Sigmoid colon (tissue), 4 donors: ENCODE data around the gene EARS2.

Experiments used
- EP300 ChIP-seq, 4 donors: sonication (generic); formaldehyde crosslinking; IDR thresholded peaks; one replicate each; pipeline ENCODE4 v1.6.1; 2017; ENCODE audit warnings: antibody characterized with exemption in 4 of 4
- POLR2A ChIP-seq, 2 donors: fragments of 450-650 bp; IDR thresholded peaks; one replicate each; pipeline ENCODE4 v1.6.1; 2016; ENCODE audit warnings: antibody characterized with exemption in 2 of 2, mild to moderate bottlenecking in 2 of 2, moderate library complexity in 2 of 2
- POLR2AphosphoS5 ChIP-seq, 4 donors: sonication (generic); formaldehyde crosslinking; IDR thresholded peaks; one replicate each; pipeline ENCODE4 v1.6.1; 2017; ENCODE audit warnings: antibody characterized with exemption in 4 of 4
- TF ChIP-seq, protein P1 (sequence below), 4 experiments: fragments of 450-650 bp in 3 of 4; fragments of 200-600 bp in 1 of 4; IDR thresholded peaks; one replicate each; pipeline ENCODE4 v1.5.1; 2016 to 2019; ENCODE audit warnings: antibody characterized with exemption in 4 of 4, mild to moderate bottlenecking in 3 of 4, moderate library complexity in 2 of 4

DNA sequence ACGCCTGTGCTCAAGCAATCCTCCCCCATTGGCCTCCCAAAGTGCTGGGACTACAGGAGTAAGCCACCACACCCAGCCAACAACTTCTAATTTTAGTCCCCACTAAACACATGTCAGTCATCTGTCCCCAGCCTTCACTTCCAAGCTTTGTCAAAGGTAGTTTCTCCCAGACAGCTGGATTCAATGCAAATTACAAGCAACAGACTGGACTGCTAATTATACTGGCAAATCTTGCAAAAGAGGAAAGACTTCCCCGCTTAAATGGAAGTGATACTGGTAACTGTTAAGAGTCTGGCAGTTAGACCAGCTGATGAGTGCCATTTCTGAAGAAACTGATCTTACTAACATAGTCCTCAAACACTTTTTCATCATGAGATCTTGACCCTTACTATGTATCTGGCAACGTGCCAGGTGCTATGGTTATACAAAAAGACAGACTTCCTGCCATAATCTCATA lies 38.7 kb downstream of the EARS2 start:
- TF ChIP-seq, protein P1, sequence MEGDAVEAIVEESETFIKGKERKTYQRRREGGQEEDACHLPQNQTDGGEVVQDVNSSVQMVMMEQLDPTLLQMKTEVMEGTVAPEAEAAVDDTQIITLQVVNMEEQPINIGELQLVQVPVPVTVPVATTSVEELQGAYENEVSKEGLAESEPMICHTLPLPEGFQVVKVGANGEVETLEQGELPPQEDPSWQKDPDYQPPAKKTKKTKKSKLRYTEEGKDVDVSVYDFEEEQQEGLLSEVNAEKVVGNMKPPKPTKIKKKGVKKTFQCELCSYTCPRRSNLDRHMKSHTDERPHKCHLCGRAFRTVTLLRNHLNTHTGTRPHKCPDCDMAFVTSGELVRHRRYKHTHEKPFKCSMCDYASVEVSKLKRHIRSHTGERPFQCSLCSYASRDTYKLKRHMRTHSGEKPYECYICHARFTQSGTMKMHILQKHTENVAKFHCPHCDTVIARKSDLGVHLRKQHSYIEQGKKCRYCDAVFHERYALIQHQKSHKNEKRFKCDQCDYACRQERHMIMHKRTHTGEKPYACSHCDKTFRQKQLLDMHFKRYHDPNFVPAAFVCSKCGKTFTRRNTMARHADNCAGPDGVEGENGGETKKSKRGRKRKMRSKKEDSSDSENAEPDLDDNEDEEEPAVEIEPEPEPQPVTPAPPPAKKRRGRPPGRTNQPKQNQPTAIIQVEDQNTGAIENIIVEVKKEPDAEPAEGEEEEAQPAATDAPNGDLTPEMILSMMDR (IDR thresholded peaks at IDR 0.05): no peak
- TF ChIP-seq EP300 (IDR thresholded peaks at IDR 0.05) (no peak), POLR2A (IDR thresholded peaks at IDR 0.05) (no peak), POLR2AphosphoS5 (IDR thresholded peaks at IDR 0.05) (no peak)
